PC-9 (cell line): ENCODE measurements around the gene MPDU1.

ENCODE experiments used
- EZH2 ChIP-seq: fragments of 200-600 bp; sonication (generic); IDR thresholded peaks from 2 replicates; pipeline ENCODE4 v1.8.0; 2017; ENCODE audit warnings: antibody characterized with exemption, low read depth
- TF ChIP-seq, protein P1 (sequence below): fragments of 200-600 bp; sonication (generic); conservative IDR thresholded peaks from 2 replicates; pipeline ENCODE4 v1.6.1; 2017; ENCODE audit warnings: mixed run types, antibody characterized with exemption, mild to moderate bottlenecking, moderate library complexity

DNA sequence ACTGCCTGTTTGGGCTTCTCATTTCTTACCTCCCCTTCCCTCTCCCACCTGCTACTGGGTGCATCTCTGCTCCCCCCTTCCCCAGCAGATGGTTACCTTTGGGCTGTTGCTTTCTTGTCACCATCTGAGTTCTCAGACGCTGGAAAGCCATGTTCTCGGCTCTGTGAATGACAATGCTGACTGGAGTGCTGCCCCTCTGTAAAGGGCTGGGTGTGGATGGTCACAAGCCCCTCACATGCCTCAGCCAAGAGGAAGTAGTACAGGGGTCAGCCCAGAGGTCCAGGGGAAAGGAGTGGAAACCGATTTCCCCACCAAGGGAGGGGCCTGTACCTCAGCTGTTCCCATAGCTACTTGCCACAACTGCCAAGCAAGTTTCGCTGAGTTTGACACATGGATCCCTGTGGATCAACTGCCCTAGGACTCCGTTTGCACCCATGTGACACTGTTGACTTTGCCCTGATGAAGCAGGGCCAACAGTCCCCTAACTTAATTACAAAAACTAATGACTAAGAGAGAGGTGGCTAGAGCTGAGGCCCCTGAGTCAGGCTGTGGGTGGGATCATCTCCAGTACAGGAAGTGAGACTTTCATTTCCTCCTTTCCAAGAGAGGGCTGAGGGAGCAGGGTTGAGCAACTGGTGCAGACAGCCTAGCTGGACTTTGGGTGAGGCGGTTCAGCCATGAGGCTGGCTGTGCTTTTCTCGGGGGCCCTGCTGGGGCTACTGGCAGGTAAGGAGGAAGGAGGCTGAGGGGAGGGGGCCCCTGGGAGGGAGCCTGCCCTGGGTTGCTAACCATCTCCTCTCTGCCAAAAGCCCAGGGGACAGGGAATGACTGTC, 4.4 kb upstream of the MPDU1 start, which contains the start of gene CD68:
- no peak for TF ChIP-seq EZH2
- TF ChIP-seq, protein P1, sequence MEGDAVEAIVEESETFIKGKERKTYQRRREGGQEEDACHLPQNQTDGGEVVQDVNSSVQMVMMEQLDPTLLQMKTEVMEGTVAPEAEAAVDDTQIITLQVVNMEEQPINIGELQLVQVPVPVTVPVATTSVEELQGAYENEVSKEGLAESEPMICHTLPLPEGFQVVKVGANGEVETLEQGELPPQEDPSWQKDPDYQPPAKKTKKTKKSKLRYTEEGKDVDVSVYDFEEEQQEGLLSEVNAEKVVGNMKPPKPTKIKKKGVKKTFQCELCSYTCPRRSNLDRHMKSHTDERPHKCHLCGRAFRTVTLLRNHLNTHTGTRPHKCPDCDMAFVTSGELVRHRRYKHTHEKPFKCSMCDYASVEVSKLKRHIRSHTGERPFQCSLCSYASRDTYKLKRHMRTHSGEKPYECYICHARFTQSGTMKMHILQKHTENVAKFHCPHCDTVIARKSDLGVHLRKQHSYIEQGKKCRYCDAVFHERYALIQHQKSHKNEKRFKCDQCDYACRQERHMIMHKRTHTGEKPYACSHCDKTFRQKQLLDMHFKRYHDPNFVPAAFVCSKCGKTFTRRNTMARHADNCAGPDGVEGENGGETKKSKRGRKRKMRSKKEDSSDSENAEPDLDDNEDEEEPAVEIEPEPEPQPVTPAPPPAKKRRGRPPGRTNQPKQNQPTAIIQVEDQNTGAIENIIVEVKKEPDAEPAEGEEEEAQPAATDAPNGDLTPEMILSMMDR = no peak
